BJ (cell line): ENCODE results near the gene NHLRC4. TPM values are rescaled to one million over a fixed set of nuclear protein-coding genes. Genes with fewer than 3 reads are reported as not detected.

Experiments
- CTCF ChIA-PET: fragments of 350-600 bp; formaldehyde crosslinking; extraction: SDS; loops from one replicate; lab custom pipeline; 2021; ENCODE audit warnings: antibody characterized with exemption, inconsistent platforms; lab: Yijun Ruan, JAX
- POLR2A ChIA-PET: fragments of 300-600 bp; sonication (Branson Sonifier 250); formaldehyde crosslinking; extraction: SDS; loops from one replicate; lab custom pipeline; 2021; ENCODE audit warnings: antibody characterized with exemption; lab: Charles Lee
- DNase-seq: peaks from one replicate; pipeline ENCODE4 v3.0.0-alpha.2; 2011; ENCODE audit warnings: low read depth
- H3K27me3 ChIP-seq: 2 replicates; pipeline ENCODE4 v1.6.0; 2011; ENCODE audit warnings: low read length; ENCODE audit not compliant: control insufficient read depth, insufficient read depth
- H3K36me3 ChIP-seq: 2 replicates; pipeline ENCODE4 v1.5.1; 2011; ENCODE audit warnings: low read length; ENCODE audit not compliant: control insufficient read depth, insufficient read depth
- H3K4me3 ChIP-seq: 2 replicates; pipeline ENCODE4 v1.5.1; 2011; ENCODE audit warnings: low read depth, mild to moderate bottlenecking, control low read depth, low read length
- CTCF ChIP-seq: IDR thresholded peaks from 2 replicates; pipeline ENCODE4 v1.5.1; 2011; ENCODE audit warnings: low read depth, mild to moderate bottlenecking, control low read depth, inconsistent platforms, low read length, moderate library complexity; ENCODE audit not compliant: insufficient read depth
- polyA plus RNA-seq: library from polyadenylated mRNA; depleted of rRNA; stranded (reverse); fragments of >200 nt; gene quantifications from 2 replicates; pipeline ENCODE4 v1.2.3, GENCODE V29; 2011

The NHLRC4 gene
- polyA plus RNA-seq, 1 experiment, result 0.66 TPM

DNA sequence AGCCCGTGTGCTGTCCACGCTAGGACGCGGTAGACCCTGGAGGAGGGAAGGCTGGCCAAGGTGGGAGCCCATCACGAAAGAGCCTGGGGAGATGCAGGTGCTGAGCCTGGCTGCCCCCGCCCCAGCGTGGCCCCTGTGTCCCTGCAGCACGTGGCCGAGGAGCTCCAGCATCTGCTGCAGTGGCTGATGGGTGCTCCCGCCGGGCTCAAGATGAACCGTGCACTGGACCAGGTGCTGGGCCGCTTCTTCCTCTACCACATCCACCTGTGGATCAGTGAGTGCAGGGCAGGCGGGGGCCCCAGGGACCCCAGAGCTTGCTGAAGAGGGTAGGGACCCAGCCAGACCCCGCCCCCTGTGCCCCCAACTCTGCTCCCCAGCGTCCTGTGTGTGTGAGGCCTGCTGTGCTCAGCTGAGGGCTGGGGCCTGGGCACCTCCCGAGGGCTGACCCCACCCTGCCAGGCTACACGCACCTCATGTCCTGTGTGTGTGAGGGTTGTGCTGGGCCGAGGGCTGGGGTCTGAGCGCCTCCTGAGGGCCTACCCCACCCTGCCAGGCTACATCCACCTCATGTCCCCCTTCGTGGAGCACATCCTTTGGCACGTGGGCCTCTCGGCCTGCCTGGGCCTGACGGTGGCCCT lies 11.5 kb downstream of the NHLRC4 start:
- no peak for DNase-seq
- CTCF ChIA-PET, result interaction anchor here (1.2 to 1.6 kb wide), 2 partner anchors 12 to 84 kb away, joined by 3 to 5 read pairs; partner anchors contain the start of gene NHLRC4
- H3K36me3 ChIP-seq, result peaks cover 19% of the 10 kb centered on the region
- no peaks in the 10 kb centered on the region for H3K27me3 ChIP-seq
- POLR2A ChIA-PET, result no interaction called here
- no peak overlapping the region for H3K4me3 ChIP-seq
- no peak for TF ChIP-seq CTCF

GRCh38 chr16:578870-579405 lies 12.1 kb downstream of the NHLRC4 start:
- Histone ChIP-seq H3K36me3 (peaks cover 18% of the 10 kb centered on the region), H3K4me3 (no peak overlapping the region), H3K27me3 (no peaks in the 10 kb centered on the region)
- CTCF ChIA-PET, result interaction anchor here (1.6 kb wide), 1 partner anchor 12 kb away, joined by 5 read pairs; the partner anchor contains the start of gene NHLRC4
- TF ChIP-seq CTCF, result peak; percentile 80
- no peak for DNase-seq
- POLR2A ChIA-PET, result no interaction called here

GRCh38 chr16:580141-580945 lies 13.5 kb downstream of the NHLRC4 start:
- ChIA-PET CTCF (interaction anchor here (0.6 to 0.7 kb wide), 2 partner anchors 10 to 70 kb away, joined by 3 to 4 read pairs; no protein-coding TSS in a partner anchor), POLR2A (no interaction called here)
- Histone ChIP-seq H3K36me3 (peaks cover 7% of the 10 kb centered on the region), H3K4me3 (no peak overlapping the region), H3K27me3 (no peaks in the 10 kb centered on the region)
- TF ChIP-seq CTCF, result no peak
- DNase-seq, result no peak

- CTCF ChIA-PET, result interaction anchor here (0.6 kb wide), 1 partner anchor 11 kb away, joined by 4 read pairs; no protein-coding TSS in a partner anchor
- peaks cover 3% of the 10 kb centered on the region for H3K36me3 ChIP-seq
- no peak for DNase-seq
- POLR2A ChIA-PET, result no interaction called here
- no peak for TF ChIP-seq CTCF
- H3K27me3 ChIP-seq, result no peaks in the 10 kb centered on the region
- H3K4me3 ChIP-seq, result no peak overlapping the region
These were observed 14.2 kb downstream of the NHLRC4 start for GRCh38 chr16:580946-581498.

DNA sequence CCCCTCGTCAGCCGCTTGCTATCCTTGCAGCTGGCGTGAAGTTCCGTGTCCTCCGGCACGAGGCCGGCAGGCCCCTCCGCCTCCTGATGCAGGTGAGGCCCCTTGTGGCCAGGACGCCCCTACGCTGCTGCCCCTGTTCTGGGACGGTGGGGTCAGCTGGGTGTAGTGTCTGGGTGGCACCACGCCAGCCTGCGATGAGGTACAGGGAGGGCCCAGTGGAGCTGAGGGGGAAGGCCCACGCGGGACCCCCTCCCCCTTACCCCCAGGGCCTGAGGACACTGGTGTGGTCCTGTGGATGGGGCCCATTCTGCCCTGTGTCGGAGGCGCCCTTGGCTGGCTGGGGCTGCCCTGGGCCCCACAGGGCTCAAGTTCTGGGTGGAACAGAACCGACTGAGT lies 15.4 kb downstream of the NHLRC4 start:
- no peaks in the 10 kb centered on the region for H3K27me3 ChIP-seq
- ChIA-PET CTCF (no interaction called here), POLR2A (no interaction called here)
- H3K4me3 ChIP-seq, result no peak overlapping the region
- no peak for DNase-seq
- TF ChIP-seq CTCF, result no peak
- peaks cover 3% of the 10 kb centered on the region for H3K36me3 ChIP-seq
